Left lung (tissue), 10 donors: ENCODE data around the gene CFAP92. TPM values are rescaled to one million over a fixed set of nuclear protein-coding genes. Genes with fewer than 3 reads are reported as not detected.
A peak's percentile ranks its signal among the peaks of the same experiment; 100 is the strongest.

Source experiments
- ATAC-seq: fragments of 200-7000 bp; cut with Tn5 transposase; one replicate; pipeline ENCODE4 v1.9.1; 2020; ENCODE audit warnings: moderate library complexity
- DNase-seq, 4 donors: peaks; one replicate each; pipeline ENCODE4 v3.0.0-alpha.2; 2013 to 2020
- H3K27ac ChIP-seq, 2 donors: fragments of 200-600 bp; sonication (generic) in 1 of 2; one replicate each; pipeline versions ENCODE4 v1.5.0 to v1.8.0; 2020 to 2021
- H3K27me3 ChIP-seq, 2 donors: fragments of 200-600 bp; sonication (generic) in 1 of 2; one replicate each; pipeline versions ENCODE4 v1.5.0 to v1.8.0; 2020 to 2021
- H3K36me3 ChIP-seq, 2 donors: fragments of 200-600 bp; sonication (generic) in 1 of 2; one replicate each; pipeline versions ENCODE4 v1.5.0 to v1.8.0; 2020 to 2021
- H3K4me1 ChIP-seq, 2 donors: fragments of 200-600 bp; one replicate each; pipeline ENCODE4 v1.8.0; 2021
- H3K4me3 ChIP-seq, 2 donors: fragments of 200-600 bp; sonication (generic) in 1 of 2; one replicate each; pipeline versions ENCODE4 v1.5.0 to v1.8.0; 2020 to 2021; ENCODE audit warnings: mild to moderate bottlenecking in 1 of 2
- H3K9me3 ChIP-seq, 2 donors: fragments of 200-600 bp; sonication (generic) in 1 of 2; one replicate each; pipeline versions ENCODE4 v1.5.0 to v1.8.0; 2020 to 2021
- CTCF ChIP-seq, 2 donors: fragments of 200-600 bp; sonication (generic) in 1 of 2; IDR thresholded peaks; one replicate each; pipeline versions ENCODE4 v1.5.0 to v1.8.0; 2021; ENCODE audit warnings: antibody characterized with exemption in 2 of 2
- intact Hi-C, 2 donors: fragments of 100-400 bp; cut with DNase I; formaldehyde crosslinking; loops; one replicate each; pipeline versions ENCODE4 v1.11.2 to v1.14.2; 2022
- polyA plus RNA-seq, 6 donors: library from polyadenylated mRNA; unstranded; fragments of 120-200 nt; gene quantifications; one replicate each; pipeline ENCODE4 v1.2.1, GENCODE V29; 2013; ENCODE audit not compliant: insufficient read length in 6 of 6
- total RNA-seq, 2 donors: library from RNA; stranded (reverse); fragmentation: NEBNext Ultra II Directional; extraction: Animal tissue kit (Norgen Biotek cat#: 25700); gene quantifications; one replicate each; pipeline ENCODE4 v1.2.1, GENCODE V29; 2021
- donor health status: DM: no; HTN: yes; CAD: no.
- donor health status: DM: no; HTN: no; CAD: no.

The CFAP92 gene
- total and polyA plus RNA-seq, 8 donors, result 1.7 to 4.4 (median 3.5) TPM

- no peak overlapping the region for H3K4me3 ChIP-seq
- TF ChIP-seq CTCF (IDR thresholded peaks at IDR 0.05), result no peak
- no peak for DNase-seq
- no peaks in the 10 kb centered on the region for H3K9me3 ChIP-seq
- ATAC-seq, result no peak
- H3K4me1 ChIP-seq, result peaks cover 18 to 26% of the 10 kb centered on the region in 2 donors
- no peaks in the 10 kb centered on the region for H3K27me3 ChIP-seq
- no peaks in the 10 kb centered on the region for H3K36me3 ChIP-seq
- intact Hi-C loops, result no loop called here
- peak overlapping the region; percentile 26 to 77 for H3K27ac ChIP-seq
These were observed 19.6 kb upstream of the CFAP92 start for GRCh38 chr3:129013491-129013891.

GRCh38 chr3:129010310-129010956 lies 16.6 kb upstream of the CFAP92 start:
- ATAC-seq, result no peak
- intact Hi-C loops, result no loop called here
- DNase-seq, result no peak
- Histone ChIP-seq H3K27me3 (no peaks in the 10 kb centered on the region), H3K27ac (peak overlapping the region in 1 of 2 donors; percentile 45), H3K4me3 (no peak overlapping the region), H3K36me3 (no peaks in the 10 kb centered on the region), H3K9me3 (no peaks in the 10 kb centered on the region), H3K4me1 (peaks cover 10 to 25% of the 10 kb centered on the region in 2 donors)
- TF ChIP-seq CTCF (IDR thresholded peaks at IDR 0.05), result no peak

GRCh38 chr3:129009266-129009665 lies 15.4 kb upstream of the CFAP92 start:
- intact Hi-C loops, result no loop called here
- Histone ChIP-seq H3K27me3 (no peaks in the 10 kb centered on the region), H3K36me3 (no peaks in the 10 kb centered on the region), H3K9me3 (no peaks in the 10 kb centered on the region), H3K4me1 (peaks cover 16 to 24% of the 10 kb centered on the region in 2 donors), H3K27ac (peak overlapping the region in 1 of 2 donors; percentile 45), H3K4me3 (no peak overlapping the region)
- DNase-seq, result no peak
- TF ChIP-seq CTCF (IDR thresholded peaks at IDR 0.05), result no peak
- no peak for ATAC-seq

GRCh38 chr3:129007792-129008191 lies 13.9 kb upstream of the CFAP92 start:
- ATAC-seq (no peak), DNase-seq (peak in 1 of 4 donors; percentile 56)
- TF ChIP-seq CTCF (IDR thresholded peaks at IDR 0.05), result no peak
- Histone ChIP-seq H3K27ac (no peak overlapping the region), H3K9me3 (no peaks in the 10 kb centered on the region), H3K4me1 (peaks cover 21 to 36% of the 10 kb centered on the region in 2 donors), H3K27me3 (peaks cover 7 to 14% of the 10 kb centered on the region in 2 donors), H3K36me3 (no peaks in the 10 kb centered on the region), H3K4me3 (no peak overlapping the region)
- intact Hi-C loops, result no loop called here

GRCh38 chr3:129006864-129007263 lies 13.0 kb upstream of the CFAP92 start:
- Histone ChIP-seq H3K9me3 (no peaks in the 10 kb centered on the region), H3K4me3 (no peak overlapping the region), H3K36me3 (no peaks in the 10 kb centered on the region), H3K4me1 (peaks cover 21 to 43% of the 10 kb centered on the region in 2 donors), H3K27ac (no peak overlapping the region), H3K27me3 (peaks cover 16 to 24% of the 10 kb centered on the region in 2 donors)
- ATAC-seq (no peak), DNase-seq (no peak)
- intact Hi-C loops, result no loop called here
- no peak for TF ChIP-seq CTCF (IDR thresholded peaks at IDR 0.05)
